ENCODE results near the gene TAB2. TPM values are rescaled to one million over a fixed set of nuclear protein-coding genes. Genes with fewer than 3 reads are reported as not detected.

TAB2 gene
- total RNA-seq, 3 donors from 2014 or later = 63.3 to 91.0 (median 75.8) TPM

- peak; percentile 87 to 90 for DNase-seq (ENCODE audit: low spot score in 2 of 2)
- no peaks in the 10 kb centered on the region for H3K4me1 ChIP-seq
- H3K27me3 ChIP-seq = no peaks in the 10 kb centered on the region
- TF ChIP-seq CTCF (IDR thresholded peaks at IDR 0.05) (peak; percentile 77 to 95 (median 95)), POLR2A (IDR thresholded peaks at IDR 0.05) (no peak), POLR2AphosphoS5 (IDR thresholded peaks at IDR 0.05) (peak in 2 of 3 donors; percentile 42 to 44)
- intact Hi-C loops (cut with DNase I; ENCODE audit: low total_unique reads) = no loop called here
- H3K27ac ChIP-seq = no peak overlapping the region
- H3K36me3 ChIP-seq = no peaks in the 10 kb centered on the region
- H3K4me3 ChIP-seq = peak overlapping the region in 1 of 3 donors; percentile 8
- H3K9me3 ChIP-seq = no peaks in the 10 kb centered on the region
Measured at GRCh38 chr6:149431905-149432775, 114.6 kb downstream of the TAB2 start.

DNA sequence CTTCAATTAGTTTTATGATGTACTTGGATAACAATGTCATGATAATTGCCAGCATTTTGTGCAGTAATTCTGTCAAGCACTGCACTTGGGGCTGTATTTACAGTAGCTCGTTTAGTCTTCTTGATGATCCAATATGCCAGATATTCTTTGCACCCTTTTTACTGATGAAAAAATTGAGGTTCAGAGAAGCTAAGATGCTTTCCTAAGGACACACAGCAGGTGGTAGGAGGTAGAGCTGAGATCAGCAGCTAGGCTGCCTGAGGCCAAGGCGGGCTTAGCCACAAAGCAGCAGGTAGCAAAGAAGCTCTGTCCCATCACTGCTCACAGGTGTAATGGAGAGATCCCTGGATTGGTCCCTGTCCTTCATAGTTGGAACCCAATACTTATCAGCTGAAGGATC, 115.9 kb downstream of the TAB2 start:
- intact Hi-C loops (cut with DNase I; ENCODE audit: low total_unique reads) = no loop called here
- Histone ChIP-seq H3K9me3 (no peaks in the 10 kb centered on the region), H3K4me1 (no peaks in the 10 kb centered on the region), H3K4me3 (no peak overlapping the region), H3K27me3 (no peaks in the 10 kb centered on the region), H3K27ac (no peak overlapping the region), H3K36me3 (no peaks in the 10 kb centered on the region)
- no peak for DNase-seq (ENCODE audit: low spot score in 2 of 2)
- TF ChIP-seq POLR2AphosphoS5 (IDR thresholded peaks at IDR 0.05) (no peak), POLR2A (IDR thresholded peaks at IDR 0.05) (no peak), CTCF (IDR thresholded peaks at IDR 0.05) (no peak)

DNA sequence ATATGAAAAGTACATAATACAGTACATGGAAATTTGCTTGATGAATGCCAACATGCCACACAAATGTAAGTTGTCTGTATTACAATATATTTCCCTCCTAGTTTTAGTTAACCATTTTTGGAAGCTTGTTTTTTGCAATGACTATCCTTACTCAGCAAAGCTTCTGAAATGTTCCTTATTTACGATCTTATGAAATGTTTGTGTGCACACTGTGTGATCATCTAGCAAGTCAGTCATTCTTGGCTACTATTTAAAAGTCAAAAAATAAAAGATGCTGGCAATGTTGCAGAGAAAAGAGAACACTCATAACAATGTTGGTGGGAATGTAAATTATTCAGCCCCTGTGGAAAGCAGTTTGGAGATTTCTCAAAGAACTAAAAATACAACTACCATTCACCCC, 116.4 kb downstream of the TAB2 start:
- Histone ChIP-seq H3K9me3 (no peaks in the 10 kb centered on the region), H3K27ac (no peak overlapping the region), H3K36me3 (no peaks in the 10 kb centered on the region), H3K4me1 (no peaks in the 10 kb centered on the region), H3K27me3 (no peaks in the 10 kb centered on the region), H3K4me3 (no peak overlapping the region)
- intact Hi-C loops (cut with DNase I; ENCODE audit: low total_unique reads) = no loop called here
- DNase-seq (ENCODE audit: low spot score in 2 of 2) = no peak
- TF ChIP-seq CTCF (IDR thresholded peaks at IDR 0.05) (no peak), POLR2AphosphoS5 (IDR thresholded peaks at IDR 0.05) (no peak), POLR2A (IDR thresholded peaks at IDR 0.05) (no peak)

- H3K4me1 ChIP-seq = no peaks in the 10 kb centered on the region
- no peaks in the 10 kb centered on the region for H3K36me3 ChIP-seq
- no peak overlapping the region for H3K27ac ChIP-seq
- intact Hi-C loops (cut with DNase I; ENCODE audit: low total_unique reads) = no loop called here
- no peak for DNase-seq (ENCODE audit: low spot score in 2 of 2)
- H3K9me3 ChIP-seq = no peaks in the 10 kb centered on the region
- TF ChIP-seq POLR2AphosphoS5 (IDR thresholded peaks at IDR 0.05) = no peak
- TF ChIP-seq POLR2A (IDR thresholded peaks at IDR 0.05) = no peak
- no peak for TF ChIP-seq CTCF (IDR thresholded peaks at IDR 0.05)
- H3K4me3 ChIP-seq = no peak overlapping the region
- H3K27me3 ChIP-seq = no peaks in the 10 kb centered on the region
Measured at GRCh38 chr6:149435919-149436586, 118.5 kb downstream of the TAB2 start.

- Histone ChIP-seq H3K4me1 (no peaks in the 10 kb centered on the region), H3K27me3 (no peaks in the 10 kb centered on the region), H3K4me3 (no peak overlapping the region), H3K9me3 (no peaks in the 10 kb centered on the region), H3K27ac (no peak overlapping the region), H3K36me3 (no peaks in the 10 kb centered on the region)
- intact Hi-C loops (cut with DNase I; ENCODE audit: low total_unique reads) = no loop called here
- DNase-seq (ENCODE audit: low spot score in 2 of 2) = no peak
- TF ChIP-seq CTCF (IDR thresholded peaks at IDR 0.05) = no peak
- TF ChIP-seq POLR2AphosphoS5 (IDR thresholded peaks at IDR 0.05) = no peak
- no peak for TF ChIP-seq POLR2A (IDR thresholded peaks at IDR 0.05)
Measured at GRCh38 chr6:149436647-149437046, 119.1 kb downstream of the TAB2 start.
